LHCN-M2 (cell line): Measurements from ENCODE around the gene CD300LG. TPM values are rescaled to one million over a fixed set of nuclear protein-coding genes. Genes with fewer than 3 reads are reported as not detected.
"Not testable (repeated sequence)": the region's sequence is repeated elsewhere in the genome, so short reads cannot be mapped to it uniquely, and the experiment has no call there.

Experiments used
- DNase-seq: peaks from one replicate; pipeline ENCODE4 v3.0.0-alpha.2; 2012; ENCODE audit warnings: low read depth
- total RNA-seq: library from RNA; depleted of rRNA; stranded (reverse); fragments of >200 nt; gene quantifications from 2 replicates; pipeline ENCODE4 v1.2.3, GENCODE V29; 2014

Gene CD300LG
- total RNA-seq, 1 experiment from 2014 or later, result not detected

GRCh38 chr17:43852571-43852970 is 5.6 kb downstream of the CD300LG start:
- DNase-seq, result no peak

DNA sequence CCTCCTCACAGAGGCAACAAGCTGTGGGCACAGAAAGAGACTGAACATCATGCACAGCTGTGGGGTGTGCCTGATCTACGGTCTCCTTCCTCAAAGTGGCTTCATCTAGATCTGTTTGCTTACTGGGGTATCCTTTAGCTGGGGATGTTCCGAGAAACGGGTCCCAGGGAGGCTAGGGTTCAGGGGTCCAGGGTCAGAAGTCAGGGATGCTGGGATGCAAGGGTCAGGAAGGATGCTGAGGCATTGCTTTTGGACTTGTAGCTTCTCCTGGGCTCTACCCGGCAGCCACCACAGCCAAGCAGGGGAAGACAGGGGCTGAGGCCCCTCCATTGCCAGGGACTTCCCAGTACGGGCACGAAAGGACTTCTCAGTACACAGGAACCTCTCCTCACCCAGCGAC is 6.6 kb downstream of the CD300LG start:
- DNase-seq, result no peak

GRCh38 chr17:43854498-43854897 is 7.5 kb downstream of the CD300LG start:
- no peak for DNase-seq

DNA sequence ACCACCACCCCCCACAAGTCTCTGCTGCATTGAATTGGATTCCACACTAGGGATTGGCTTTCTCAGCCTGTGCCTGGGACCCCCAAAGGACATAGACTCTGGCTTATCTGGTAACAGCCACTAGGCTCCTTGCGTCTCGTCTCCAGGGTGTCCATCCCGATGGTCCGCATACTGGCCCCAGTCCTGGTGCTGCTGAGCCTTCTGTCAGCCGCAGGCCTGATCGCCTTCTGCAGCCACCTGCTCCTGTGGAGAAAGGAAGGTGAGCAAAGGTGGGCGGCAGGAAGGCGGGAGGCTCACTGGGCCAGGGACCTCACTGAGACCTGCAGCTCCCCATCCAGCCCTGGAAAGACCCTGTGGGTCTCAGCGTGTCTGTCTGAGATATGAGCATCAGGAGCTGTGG is 8.1 kb downstream of the CD300LG start:
- no peak for DNase-seq

DNA sequence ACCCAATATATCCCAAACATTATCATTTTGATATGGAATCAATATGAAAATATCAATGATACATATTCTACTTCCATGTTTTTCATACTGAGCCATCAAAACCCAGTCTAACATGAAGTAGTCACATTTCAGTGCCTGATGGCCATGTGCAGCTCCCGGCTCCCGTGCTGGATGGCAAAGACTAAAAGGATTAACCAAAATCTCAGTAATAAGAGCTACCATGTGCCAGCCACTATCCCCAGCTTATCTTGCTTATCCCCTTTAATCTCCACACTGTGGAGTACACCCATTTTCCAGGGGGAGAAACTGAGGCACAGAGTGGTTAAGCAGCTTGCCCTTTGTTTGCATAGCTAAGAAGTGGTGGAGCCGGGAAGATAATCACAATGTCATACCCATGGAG is 9.2 kb downstream of the CD300LG start:
- DNase-seq, result no peak

DNA sequence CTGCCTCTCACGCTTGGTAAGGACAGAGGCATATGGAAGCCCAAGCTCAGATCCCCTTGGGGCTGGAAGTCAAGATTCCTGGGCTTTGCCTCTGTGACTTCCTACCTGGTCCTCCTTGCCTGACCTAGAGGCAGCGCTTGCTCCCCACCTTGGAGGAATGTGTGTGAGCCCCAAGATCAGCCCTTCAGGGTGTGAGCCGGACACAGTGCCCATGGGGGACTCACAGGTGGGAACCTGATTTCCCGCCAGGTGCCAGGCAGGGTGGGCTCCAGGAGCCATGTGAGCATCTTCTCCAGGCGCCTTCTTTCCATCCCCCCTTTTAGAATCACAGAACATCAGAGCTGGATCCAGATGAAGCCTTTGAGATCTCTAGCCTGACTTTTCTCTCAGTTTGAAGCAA is 10.2 kb downstream of the CD300LG start:
- DNase-seq, result no peak

GRCh38 chr17:43857957-43858600 is 11.1 kb downstream of the CD300LG start:
- no peak for DNase-seq

- peak; percentile 4 for DNase-seq
Measured at GRCh38 chr17:43860077-43860725, 13.2 kb downstream of the CD300LG start.

DNA sequence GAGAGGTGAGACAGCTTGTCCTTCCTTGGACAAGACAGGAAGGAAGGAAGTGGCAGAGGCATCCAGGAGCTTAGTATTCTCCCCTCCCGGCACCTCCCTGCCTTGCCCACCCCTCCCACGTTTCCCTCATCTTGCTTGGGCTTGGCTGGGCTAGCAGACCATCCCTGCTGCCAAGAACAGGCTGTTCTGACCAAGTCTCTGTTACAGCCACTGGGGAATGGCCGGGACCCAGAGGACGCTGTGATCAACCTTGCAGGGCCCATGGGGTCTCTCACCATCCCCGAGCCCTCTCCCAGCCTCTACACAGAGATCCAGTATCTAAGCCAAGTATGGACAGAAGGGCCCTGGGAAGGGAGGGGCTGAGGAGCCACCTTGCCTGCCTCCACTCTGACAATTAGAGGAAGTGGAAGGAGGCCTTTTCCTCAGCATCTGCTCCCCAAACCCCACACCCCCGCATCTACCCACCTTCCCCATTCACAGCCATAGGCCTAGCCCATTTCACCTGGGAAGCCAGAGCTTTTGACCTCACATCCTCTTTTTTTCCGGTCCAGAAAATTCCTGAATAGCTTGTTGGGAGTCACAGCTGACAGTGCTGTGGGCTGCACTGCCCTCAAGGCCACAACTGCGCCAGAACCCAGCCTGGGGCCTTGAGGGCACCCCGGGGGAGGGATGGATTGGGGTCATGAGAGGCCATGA is 14.1 kb downstream of the CD300LG start:
- no peak for DNase-seq

- no peak for DNase-seq
Measured at GRCh38 chr17:43861960-43862359, 15.0 kb downstream of the CD300LG start.

DNA sequence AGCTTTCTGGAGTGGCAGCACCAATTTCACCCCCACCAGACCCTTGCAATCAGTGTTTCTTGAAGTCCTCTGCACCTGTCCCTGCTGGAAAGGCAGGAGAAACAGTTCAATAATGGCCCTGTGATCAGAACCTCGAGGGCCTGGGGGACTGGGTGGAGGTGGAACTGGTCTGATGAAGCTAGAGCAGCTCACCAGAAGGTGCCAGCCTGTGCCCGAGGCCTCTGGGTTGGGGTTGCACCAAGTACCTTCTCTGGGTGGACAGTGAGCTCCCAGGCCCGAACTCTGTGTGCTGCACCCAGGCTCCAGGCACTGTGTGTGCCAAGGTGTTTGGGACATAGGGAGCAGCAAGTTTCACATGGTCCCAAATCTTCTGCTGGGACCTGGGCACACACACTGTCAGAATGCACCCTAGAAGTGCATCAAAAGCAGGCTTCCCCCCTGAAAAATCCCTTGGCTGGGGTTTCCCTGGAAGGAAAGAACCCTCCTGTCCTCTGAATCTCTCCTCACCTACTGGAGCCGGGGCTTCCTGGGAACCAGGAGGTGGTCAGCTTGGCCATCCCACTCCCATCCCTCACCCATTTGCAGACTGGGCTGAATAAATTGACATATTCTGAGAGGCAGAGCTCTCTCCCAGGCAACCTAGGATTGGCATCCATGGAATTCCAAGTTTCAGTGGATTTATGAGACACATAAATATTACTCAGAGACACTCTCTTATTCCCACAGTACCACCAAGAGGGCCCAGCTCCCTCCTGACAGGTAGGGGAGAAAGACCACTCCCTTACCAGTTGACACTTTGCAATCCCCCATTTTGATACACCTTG is 17.4 kb downstream of the CD300LG start:
- DNase-seq, result no peak

- DNase-seq, result no peak
Measured at GRCh38 chr17:43868226-43868994, 21.4 kb downstream of the CD300LG start.

GRCh38 chr17:43869031-43869430 is 22.1 kb downstream of the CD300LG start:
- not testable (repeated sequence) for DNase-seq

GRCh38 chr17:43871946-43872690 is 25.1 kb downstream of the CD300LG start:
- DNase-seq, result no peak

DNA sequence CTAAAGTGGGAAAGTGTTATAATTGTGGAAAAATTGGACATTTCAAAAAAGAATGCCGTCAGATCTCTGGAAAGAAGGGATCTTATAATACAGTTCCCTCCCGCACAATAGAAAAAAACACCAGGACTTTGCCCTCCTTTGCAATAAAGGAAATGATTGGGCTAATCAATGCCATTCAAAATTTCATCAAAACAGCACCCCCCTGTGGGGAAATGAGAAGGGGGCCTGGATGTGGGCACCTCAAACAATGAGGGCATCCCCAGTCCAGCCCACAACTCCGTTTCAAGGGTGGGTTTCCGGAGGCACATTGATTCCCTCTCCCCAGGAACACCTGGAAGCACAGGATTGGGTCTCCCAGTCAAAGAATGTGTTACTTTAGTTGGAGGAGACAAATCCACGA is 26.1 kb downstream of the CD300LG start:
- DNase-seq, result no peak

DNA sequence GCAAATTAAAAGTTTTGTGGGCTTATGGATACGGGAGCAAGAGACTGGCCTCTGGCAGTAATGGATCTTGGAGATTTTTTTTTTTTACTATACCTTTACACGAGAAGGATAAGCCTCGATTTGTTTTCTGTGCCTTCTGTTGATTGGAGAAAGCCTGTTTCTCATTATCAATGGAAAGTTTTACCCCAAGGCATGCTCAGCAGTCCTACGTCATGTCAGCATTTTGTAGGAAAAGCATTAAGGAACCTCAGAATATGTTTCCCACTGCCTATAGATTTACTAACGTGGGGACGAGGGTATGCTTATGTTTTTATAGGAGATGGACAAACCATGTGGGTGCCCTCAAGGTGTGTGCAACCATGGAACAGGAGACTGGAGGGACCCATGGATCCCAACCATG is 26.8 kb downstream of the CD300LG start:
- DNase-seq, result no peak

DNA sequence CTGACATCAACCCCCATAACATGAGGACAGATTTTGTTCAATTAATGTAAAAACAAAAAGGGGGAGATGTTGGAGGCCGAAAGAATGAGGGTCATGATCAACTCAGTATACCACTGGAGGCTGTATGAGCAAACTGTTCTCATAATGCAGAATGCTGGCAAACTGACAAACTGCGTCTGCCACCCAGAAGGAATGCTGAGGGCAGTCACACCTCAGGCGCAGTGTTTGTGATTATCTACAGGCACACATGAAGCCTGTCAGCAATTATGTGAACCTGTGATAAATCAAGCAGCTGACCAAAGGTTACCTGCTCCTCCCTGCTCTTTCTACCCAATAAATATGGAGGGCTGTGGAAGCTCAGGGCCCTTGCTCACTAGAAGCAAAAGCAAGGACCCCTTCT is 27.3 kb downstream of the CD300LG start:
- no peak for DNase-seq

GRCh38 chr17:43875476-43876147 is 28.6 kb downstream of the CD300LG start:
- DNase-seq, result no peak

GRCh38 chr17:43877031-43877430 is 30.1 kb downstream of the CD300LG start:
- DNase-seq, result no peak
